DND-41 (cell line): ENCODE measurements around the gene SLC22A7.

ENCODE experiments used
- CTCF ChIP-seq: IDR thresholded peaks from 2 replicates; pipeline ENCODE4 v1.5.1; 2012; ENCODE audit warnings: borderline replicate concordance, low read length, moderate library complexity, mild to moderate bottlenecking; ENCODE audit not compliant: poor library complexity, severe bottlenecking; ENCODE audit errors: extremely low read depth
- EZH2 ChIP-seq: IDR thresholded peaks from 3 replicates; pipeline ENCODE4 v1.6.1; 2012; ENCODE audit warnings: borderline replicate concordance, low read depth, mild to moderate bottlenecking, moderate library complexity, low read length, inconsistent platforms; ENCODE audit not compliant: severe bottlenecking

GRCh38 chr6:43287717-43288679, 10.1 kb upstream of the SLC22A7 start:
- TF ChIP-seq EZH2 (no peak), CTCF (no peak)
